GM06990 (cell line): ENCODE data around the gene KIAA1217.

Experiments
- DNase-seq: peaks from one replicate; pipeline ENCODE4 v3.0.0-alpha.2; 2011; ENCODE audit not compliant: insufficient read length; ENCODE audit errors: extremely low read depth
- H3K27me3 ChIP-seq: replicated peaks from 2 replicates; pipeline ENCODE4 v1.6.0; 2011; ENCODE audit warnings: low read length; ENCODE audit not compliant: control insufficient read depth, insufficient read depth
- H3K36me3 ChIP-seq: 2 replicates; pipeline ENCODE4 v1.5.1; 2011; ENCODE audit warnings: low read length; ENCODE audit not compliant: control insufficient read depth, insufficient read depth
- H3K4me3 ChIP-seq: replicated peaks from 2 replicates; pipeline ENCODE4 v1.5.1; 2011; ENCODE audit warnings: low read depth, mild to moderate bottlenecking, control low read depth, low read length
- TF ChIP-seq, protein P1 (sequence below): IDR thresholded peaks from 2 replicates; pipeline ENCODE4 v1.5.1; 2011; ENCODE audit warnings: low read length, control low read depth, mild to moderate bottlenecking, inconsistent platforms; ENCODE audit not compliant: insufficient read depth, poor library complexity, severe bottlenecking

Gene KIAA1217

DNA sequence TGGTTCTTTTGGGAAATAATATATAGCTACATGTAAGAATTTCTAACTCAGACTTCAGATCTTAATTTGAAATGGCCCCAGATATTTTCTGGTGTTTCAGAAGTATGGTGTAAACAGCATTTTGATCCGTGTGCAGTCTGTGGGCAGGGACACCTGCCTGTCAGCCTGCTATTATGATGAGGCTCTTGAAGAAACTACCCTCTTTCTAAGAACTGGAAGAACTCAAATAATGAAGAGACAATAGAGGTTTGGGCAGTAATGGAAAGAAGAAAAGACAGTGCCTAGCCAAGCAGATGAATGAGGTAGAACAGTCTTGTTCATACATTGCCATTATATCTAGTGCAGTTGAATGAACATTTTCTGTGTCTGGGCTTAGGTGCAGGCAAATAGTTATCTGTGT, 258.2 kb downstream of the KIAA1217 start:
- no peak for DNase-seq
- Histone ChIP-seq H3K36me3 (no peaks in the 10 kb centered on the region), H3K4me3 (no peak overlapping the region), H3K27me3 (no peaks in the 10 kb centered on the region)
- TF ChIP-seq, protein P1, sequence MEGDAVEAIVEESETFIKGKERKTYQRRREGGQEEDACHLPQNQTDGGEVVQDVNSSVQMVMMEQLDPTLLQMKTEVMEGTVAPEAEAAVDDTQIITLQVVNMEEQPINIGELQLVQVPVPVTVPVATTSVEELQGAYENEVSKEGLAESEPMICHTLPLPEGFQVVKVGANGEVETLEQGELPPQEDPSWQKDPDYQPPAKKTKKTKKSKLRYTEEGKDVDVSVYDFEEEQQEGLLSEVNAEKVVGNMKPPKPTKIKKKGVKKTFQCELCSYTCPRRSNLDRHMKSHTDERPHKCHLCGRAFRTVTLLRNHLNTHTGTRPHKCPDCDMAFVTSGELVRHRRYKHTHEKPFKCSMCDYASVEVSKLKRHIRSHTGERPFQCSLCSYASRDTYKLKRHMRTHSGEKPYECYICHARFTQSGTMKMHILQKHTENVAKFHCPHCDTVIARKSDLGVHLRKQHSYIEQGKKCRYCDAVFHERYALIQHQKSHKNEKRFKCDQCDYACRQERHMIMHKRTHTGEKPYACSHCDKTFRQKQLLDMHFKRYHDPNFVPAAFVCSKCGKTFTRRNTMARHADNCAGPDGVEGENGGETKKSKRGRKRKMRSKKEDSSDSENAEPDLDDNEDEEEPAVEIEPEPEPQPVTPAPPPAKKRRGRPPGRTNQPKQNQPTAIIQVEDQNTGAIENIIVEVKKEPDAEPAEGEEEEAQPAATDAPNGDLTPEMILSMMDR = no peak

DNA sequence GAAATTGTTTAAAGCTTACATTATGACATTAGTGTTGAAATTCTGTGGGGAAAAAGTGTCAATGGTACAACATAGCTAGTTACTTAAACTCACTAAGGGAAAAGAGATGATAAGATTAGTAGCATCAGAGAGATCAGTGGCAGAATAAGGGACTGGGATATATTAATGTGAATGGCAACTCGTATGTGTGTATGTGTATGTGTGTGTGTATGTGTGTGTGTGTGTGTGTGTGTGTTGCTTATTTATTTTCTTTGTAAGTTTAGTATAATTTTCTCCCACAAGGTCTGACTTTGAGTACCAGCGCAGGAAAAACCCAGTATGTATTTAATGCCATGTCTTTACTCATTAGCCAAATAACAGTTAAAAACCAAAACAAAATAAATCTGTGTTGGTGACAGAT, 258.7 kb downstream of the KIAA1217 start:
- Histone ChIP-seq H3K36me3 (no peaks in the 10 kb centered on the region), H3K4me3 (no peak overlapping the region), H3K27me3 (no peaks in the 10 kb centered on the region)
- no peak for DNase-seq
- TF ChIP-seq, protein P1 = no peak

DNA sequence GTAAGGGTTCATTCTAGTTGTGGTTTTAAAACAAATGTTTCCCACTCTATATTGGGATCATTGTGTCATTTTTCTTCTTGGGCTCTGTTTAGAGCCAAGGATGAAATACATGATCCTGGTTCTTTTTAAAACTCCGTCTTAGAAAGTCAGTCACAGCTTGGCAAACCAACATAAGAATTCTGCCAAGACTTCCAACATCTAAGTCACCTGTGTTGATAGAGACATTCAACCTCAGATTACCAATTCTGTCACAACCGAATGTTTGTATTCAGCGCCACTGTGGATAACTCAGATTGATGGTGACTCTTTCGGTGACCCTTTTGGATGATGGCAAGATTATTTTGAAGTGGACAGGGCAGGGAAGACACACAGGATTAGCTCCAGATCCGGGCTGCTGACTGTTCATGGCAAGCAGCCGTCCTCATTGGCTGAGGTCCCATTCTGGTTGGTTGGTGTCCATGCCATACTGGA, 259.4 kb downstream of the KIAA1217 start:
- TF ChIP-seq, protein P1 = no peak
- no peaks in the 10 kb centered on the region for H3K36me3 ChIP-seq
- no peaks in the 10 kb centered on the region for H3K27me3 ChIP-seq
- H3K4me3 ChIP-seq = no peak overlapping the region
- DNase-seq = no peak

DNA sequence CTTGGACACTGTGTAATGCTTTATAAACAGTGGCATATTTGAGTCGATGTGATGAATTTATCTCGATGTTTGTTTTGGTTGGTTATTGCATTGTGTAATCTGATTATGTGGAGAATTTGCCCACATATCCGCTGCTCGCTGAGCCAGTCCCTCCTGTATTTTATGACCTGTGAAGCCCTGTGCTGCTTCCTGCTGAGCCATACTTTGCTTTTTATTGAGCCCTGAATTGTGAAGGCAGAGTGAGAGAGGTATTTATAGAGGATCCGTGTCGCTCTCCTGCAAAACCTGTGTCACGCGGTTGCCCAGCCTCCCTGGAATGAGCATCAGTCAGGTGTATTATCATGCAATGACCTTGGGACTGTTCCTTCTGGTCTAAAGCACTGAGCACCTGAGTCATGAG, 261.1 kb downstream of the KIAA1217 start:
- H3K36me3 ChIP-seq = no peaks in the 10 kb centered on the region
- no peak for DNase-seq
- TF ChIP-seq, protein P1 = no peak

DNA sequence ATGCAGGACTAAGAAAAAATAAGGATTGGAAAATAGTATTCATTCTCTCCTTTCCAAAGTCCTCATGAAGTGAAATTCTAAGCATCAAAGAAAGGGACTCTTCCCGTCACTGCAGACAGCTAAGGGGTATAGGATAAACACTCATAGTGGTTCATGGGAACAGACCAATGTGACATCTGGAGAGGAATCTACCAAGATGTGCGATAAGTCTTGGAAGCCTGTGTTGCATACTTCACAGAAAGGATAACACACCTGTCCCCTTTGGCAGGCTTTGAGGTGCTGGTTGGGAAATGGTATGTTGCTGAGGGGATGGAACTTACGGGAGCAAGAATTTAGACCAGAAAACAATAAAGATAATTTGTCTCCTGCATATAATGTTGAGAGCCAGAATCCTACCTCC, 266.7 kb downstream of the KIAA1217 start:
- Histone ChIP-seq H3K27me3 (no peaks in the 10 kb centered on the region), H3K4me3 (no peak overlapping the region), H3K36me3 (no peaks in the 10 kb centered on the region)
- DNase-seq = no peak
- TF ChIP-seq, protein P1 = no peak

More for the DNA sequence above, 261.1 kb downstream of the KIAA1217 start:
- no peak overlapping the region for H3K4me3 ChIP-seq
- H3K27me3 ChIP-seq = no peaks in the 10 kb centered on the region

DNA sequence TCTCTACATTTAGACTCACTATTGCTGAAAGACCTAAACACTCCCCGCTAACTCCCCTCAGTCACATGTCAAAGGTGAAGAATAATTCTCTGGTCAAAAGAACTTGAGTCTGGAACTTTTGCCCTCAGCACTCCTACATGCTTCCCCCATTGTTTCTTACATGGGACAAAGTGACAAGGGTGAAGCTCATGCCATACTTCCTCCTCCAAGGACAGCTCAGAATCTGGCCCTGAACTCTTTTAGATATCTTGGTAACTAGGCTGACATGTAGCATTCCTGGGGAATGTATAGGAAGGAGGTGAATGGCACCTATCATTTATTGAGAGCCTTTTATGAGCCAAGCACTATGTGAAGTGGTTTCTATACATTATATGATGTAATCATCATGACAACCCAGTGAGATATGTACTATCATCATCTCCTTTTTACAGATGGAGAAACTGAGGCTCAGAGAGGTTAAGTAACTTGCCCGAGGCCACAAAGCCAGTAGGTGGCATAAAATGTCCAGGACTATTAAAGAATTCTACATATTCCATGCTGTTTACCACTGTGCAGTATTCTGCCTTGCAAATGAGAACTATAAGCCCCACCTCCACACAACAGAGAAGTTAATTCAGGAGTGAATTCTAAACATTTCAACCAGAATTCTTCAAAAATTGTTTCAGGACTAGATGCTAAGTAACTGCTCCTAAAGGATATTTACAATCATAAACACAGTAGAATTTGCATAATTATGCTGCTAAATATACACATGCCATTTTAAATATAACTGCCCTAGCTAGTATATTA, 268.2 kb downstream of the KIAA1217 start:
- Histone ChIP-seq H3K4me3 (no peak overlapping the region), H3K27me3 (no peaks in the 10 kb centered on the region), H3K36me3 (no peaks in the 10 kb centered on the region)
- TF ChIP-seq, protein P1 = no peak
- DNase-seq = no peak
